Tibial artery (tissue), 4 donors: ENCODE results near the gene PCSK5.

ENCODE experiments used
- DNase-seq, 2 donors: peaks; one replicate each; pipeline ENCODE4 v3.0.0-alpha.2; 2019
- H3K27ac ChIP-seq, 2 donors: fragments of 200-600 bp; sonication (generic) in 1 of 2; 1 replicate in 1 of 2; 2 replicates in 1 of 2; pipeline ENCODE4 v1.5.1; 2018 to 2019; ENCODE audit warnings: mild to moderate bottlenecking in 1 of 2
- H3K27me3 ChIP-seq, 2 donors: fragments of 200-600 bp; sonication (generic) in 1 of 2; one replicate each; pipeline versions ENCODE4 v1.5.1 to v1.6.0; 2016 to 2019
- H3K36me3 ChIP-seq, 3 donors: fragments of 200-600 bp; sonication (generic) in 2 of 3; one replicate each; pipeline ENCODE4 v1.5.1; 2016 to 2019; ENCODE audit warnings: mild to moderate bottlenecking in 2 of 3
- H3K4me1 ChIP-seq, 4 donors: fragments of 200-600 bp; sonication (generic) in 2 of 4; 1 replicate in 3 of 4; 2 replicates in 1 of 4; pipeline ENCODE4 v1.5.1; 2016 to 2019
- H3K4me3 ChIP-seq, 2 donors: fragments of 200-600 bp; sonication (generic) in 1 of 2; 1 replicate in 1 of 2; 2 replicates in 1 of 2; pipeline ENCODE4 v1.5.1; 2018 to 2019; ENCODE audit warnings: mild to moderate bottlenecking in 2 of 2
- H3K9me3 ChIP-seq, 3 donors: fragments of 200-600 bp; sonication (generic) in 1 of 3; one replicate each; pipeline ENCODE4 v1.5.1; 2016 to 2019
- intact Hi-C: fragments of 100-400 bp; cut with DNase I; formaldehyde crosslinking; loops from one replicate; pipeline ENCODE4 v1.15.0; 2023; ENCODE audit warnings: low total_unique reads
- TF ChIP-seq, protein P1 (sequence below), 2 experiments: fragments of 200-600 bp in 1 of 2; fragments of 450-650 bp in 1 of 2; IDR thresholded peaks; one replicate each; pipeline ENCODE4 v1.5.1; 2017 to 2019; ENCODE audit warnings: antibody characterized with exemption in 2 of 2, mild to moderate bottlenecking in 1 of 2, moderate library complexity in 1 of 2

Gene PCSK5

DNA sequence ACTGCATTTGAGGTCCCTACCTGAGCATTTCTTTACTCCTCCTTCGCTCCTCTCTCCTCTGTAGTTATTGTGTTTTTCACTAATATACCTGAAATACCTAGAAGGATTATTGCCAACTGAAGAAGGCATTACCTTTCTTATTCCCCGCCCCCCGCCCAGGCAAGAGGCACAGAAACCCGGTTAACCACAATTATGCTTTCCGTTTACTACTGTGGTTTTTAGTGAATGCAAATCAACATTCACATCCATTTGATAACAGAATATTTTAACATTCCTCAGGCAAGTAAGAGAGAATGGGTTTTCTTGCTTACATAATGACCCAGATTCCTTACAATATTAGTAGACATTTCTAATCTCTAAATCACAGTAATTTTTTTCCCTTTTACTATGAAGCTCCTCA lies 136.9 kb downstream of the PCSK5 start:
- H3K4me1 ChIP-seq = peaks cover 0 to 6% (median 2%) of the 10 kb centered on the region in 4 donors
- peaks cover 13 to 35% (median 18%) of the 10 kb centered on the region in 3 donors for H3K36me3 ChIP-seq
- H3K9me3 ChIP-seq = no peaks in the 10 kb centered on the region
- no peak overlapping the region for H3K27ac ChIP-seq
- H3K27me3 ChIP-seq = no peaks in the 10 kb centered on the region
- H3K4me3 ChIP-seq = no peak overlapping the region
- TF ChIP-seq, protein P1, sequence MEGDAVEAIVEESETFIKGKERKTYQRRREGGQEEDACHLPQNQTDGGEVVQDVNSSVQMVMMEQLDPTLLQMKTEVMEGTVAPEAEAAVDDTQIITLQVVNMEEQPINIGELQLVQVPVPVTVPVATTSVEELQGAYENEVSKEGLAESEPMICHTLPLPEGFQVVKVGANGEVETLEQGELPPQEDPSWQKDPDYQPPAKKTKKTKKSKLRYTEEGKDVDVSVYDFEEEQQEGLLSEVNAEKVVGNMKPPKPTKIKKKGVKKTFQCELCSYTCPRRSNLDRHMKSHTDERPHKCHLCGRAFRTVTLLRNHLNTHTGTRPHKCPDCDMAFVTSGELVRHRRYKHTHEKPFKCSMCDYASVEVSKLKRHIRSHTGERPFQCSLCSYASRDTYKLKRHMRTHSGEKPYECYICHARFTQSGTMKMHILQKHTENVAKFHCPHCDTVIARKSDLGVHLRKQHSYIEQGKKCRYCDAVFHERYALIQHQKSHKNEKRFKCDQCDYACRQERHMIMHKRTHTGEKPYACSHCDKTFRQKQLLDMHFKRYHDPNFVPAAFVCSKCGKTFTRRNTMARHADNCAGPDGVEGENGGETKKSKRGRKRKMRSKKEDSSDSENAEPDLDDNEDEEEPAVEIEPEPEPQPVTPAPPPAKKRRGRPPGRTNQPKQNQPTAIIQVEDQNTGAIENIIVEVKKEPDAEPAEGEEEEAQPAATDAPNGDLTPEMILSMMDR (IDR thresholded peaks at IDR 0.05) = no peak
- intact Hi-C loops = no loop called here
- no peak for DNase-seq

DNA sequence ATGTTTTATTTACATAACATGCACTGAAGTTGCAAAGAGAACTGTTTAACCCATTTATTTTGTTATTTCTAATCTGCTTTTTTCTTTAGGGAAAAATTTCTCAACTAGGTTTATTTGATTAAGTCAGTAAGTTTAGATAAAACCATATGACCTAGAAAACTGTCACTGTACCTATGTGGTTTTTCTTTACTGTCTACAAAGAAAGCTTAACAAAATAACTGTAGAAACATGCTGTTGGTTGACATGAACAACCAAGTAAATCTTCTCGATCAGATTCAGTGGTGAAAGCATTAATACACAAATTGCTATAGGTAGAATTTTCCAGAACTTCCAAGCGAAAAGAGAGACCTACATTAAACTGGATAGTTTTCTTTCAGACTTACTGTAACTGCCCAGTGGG lies 137.4 kb downstream of the PCSK5 start:
- H3K9me3 ChIP-seq = no peaks in the 10 kb centered on the region
- H3K4me3 ChIP-seq = no peak overlapping the region
- peaks cover 0 to 10% (median 5%) of the 10 kb centered on the region in 4 donors for H3K4me1 ChIP-seq
- no peak overlapping the region for H3K27ac ChIP-seq
- H3K36me3 ChIP-seq = peaks cover 13 to 35% (median 18%) of the 10 kb centered on the region in 3 donors
- TF ChIP-seq, protein P1 (IDR thresholded peaks at IDR 0.05) = no peak
- intact Hi-C loops = no loop called here
- H3K27me3 ChIP-seq = no peaks in the 10 kb centered on the region
- DNase-seq = no peak

DNA sequence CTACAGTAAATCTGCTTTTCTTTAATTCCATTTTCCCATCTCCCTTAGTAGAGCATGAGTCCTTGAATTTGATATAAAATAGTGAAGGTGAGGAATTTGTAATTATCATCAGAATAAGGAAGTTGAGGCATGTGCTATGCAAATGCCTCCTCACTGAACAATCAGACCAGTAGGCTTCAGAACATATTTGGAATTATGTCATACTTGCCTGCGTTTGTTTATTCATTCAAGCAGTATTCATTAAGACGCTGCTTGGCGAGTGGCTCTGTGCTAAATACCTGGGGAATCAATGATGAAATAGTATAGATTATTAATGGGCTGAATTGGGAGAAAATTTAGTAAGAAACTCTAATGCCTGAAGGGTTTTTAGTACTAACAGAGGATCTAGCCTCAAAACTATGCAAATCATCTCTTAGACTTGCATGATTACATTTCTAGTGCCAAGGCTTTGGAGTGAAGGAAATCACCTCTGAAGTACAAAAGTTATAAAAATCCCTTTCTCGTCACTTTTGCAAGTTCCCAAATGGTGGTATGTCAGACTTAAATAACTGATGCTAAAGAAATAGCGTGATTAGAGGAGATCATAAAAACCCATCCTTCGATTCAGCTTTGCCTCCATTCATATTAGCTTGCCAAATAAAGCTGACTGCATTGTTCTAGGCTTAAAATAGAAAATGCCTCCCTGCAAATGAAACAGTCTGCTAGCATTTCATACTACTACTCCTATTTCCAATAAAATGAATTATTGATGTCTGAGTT lies 141.7 kb downstream of the PCSK5 start:
- H3K36me3 ChIP-seq = peaks cover 0 to 15% (median 9%) of the 10 kb centered on the region in 3 donors

DNA sequence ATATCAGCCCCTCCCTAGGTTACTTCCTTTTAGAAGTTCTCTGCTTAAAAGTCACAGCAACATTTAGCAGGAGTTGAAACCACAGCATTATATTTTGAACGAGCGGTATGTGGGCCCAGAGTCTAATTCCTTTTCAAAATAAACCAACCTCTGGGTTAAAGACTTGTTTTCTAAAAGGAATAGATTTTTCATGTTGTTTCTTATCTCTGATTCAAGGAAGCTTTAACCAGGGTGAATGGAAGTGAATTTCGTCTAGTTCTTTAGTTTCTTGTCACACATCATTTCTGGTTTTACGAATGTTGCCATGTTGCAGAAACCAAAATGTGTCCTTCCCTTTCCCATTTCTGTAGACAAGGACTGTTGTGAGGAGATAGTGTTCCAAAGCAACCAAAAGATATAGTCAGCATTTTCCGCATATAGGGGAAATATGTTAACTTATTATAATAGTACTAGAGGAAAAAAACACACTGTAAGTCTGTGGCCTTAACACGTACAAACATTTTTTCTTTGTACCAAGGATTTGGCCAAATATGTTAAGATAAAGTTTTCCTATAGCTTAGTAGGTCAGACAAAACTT lies 142.4 kb downstream of the PCSK5 start:
- no peak for DNase-seq
- TF ChIP-seq, protein P1 (IDR thresholded peaks at IDR 0.05) = no peak
- intact Hi-C loops = no loop called here
- H3K27ac ChIP-seq = peak overlapping the region in 1 of 2 donors; percentile 7
- peaks cover 0 to 14% (median 11%) of the 10 kb centered on the region in 3 donors for H3K36me3 ChIP-seq
- H3K4me1 ChIP-seq = peaks cover 0 to 11% (median 5%) of the 10 kb centered on the region in 4 donors
- H3K4me3 ChIP-seq = no peak overlapping the region
- no peaks in the 10 kb centered on the region for H3K9me3 ChIP-seq
- H3K27me3 ChIP-seq = no peaks in the 10 kb centered on the region

More for the DNA sequence above, 141.7 kb downstream of the PCSK5 start:
- Histone ChIP-seq H3K9me3 (no peaks in the 10 kb centered on the region), H3K27ac (peak overlapping the region in 1 of 2 donors; percentile 7), H3K4me1 (peaks cover 0 to 11% (median 5%) of the 10 kb centered on the region in 4 donors), H3K4me3 (no peak overlapping the region), H3K27me3 (no peaks in the 10 kb centered on the region)
- no peak for DNase-seq
- TF ChIP-seq, protein P1 (IDR thresholded peaks at IDR 0.05) = no peak
- intact Hi-C loops = no loop called here

DNA sequence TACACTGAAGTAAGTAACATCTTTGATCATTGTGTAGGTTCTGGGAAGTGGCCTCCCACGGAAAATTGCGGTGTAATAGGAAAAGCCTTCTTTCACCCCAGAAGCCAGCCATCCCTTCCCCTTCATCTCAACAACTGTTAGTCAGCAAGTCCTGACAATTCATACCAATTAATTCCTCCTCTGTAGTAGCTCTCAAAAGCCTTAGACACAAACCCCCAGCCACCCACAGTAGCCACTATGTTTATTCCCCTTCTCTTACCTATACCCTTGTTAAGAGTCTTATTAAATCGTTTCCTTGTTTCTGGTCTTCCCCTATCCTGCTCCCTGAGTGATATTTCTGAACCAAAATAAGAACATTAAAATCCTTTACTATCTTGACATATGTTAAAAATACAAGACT lies 143.6 kb downstream of the PCSK5 start:
- no peak for DNase-seq

More for the DNA sequence above, 143.6 kb downstream of the PCSK5 start:
- Histone ChIP-seq H3K36me3 (peaks cover 0 to 14% (median 13%) of the 10 kb centered on the region in 3 donors), H3K4me1 (peaks cover 0 to 11% (median 5%) of the 10 kb centered on the region in 4 donors), H3K27ac (no peak overlapping the region), H3K9me3 (no peaks in the 10 kb centered on the region), H3K4me3 (no peak overlapping the region), H3K27me3 (no peaks in the 10 kb centered on the region)
- intact Hi-C loops = no loop called here
- TF ChIP-seq, protein P1 (IDR thresholded peaks at IDR 0.05) = no peak
